SK-N-MC (cell line): ENCODE data around the gene GSTT2B.

Experiments
- EZH2 ChIP-seq: fragments of 200-600 bp; sonication (generic); IDR thresholded peaks from one replicate; pipeline ENCODE4 v1.6.1; 2017; ENCODE audit warnings: antibody characterized with exemption
- POLR2AphosphoS5 ChIP-seq: IDR thresholded peaks from 2 replicates; pipeline ENCODE4 v1.6.1; 2012; ENCODE audit warnings: mild to moderate bottlenecking, low read depth, low read length, borderline replicate concordance

DNA sequence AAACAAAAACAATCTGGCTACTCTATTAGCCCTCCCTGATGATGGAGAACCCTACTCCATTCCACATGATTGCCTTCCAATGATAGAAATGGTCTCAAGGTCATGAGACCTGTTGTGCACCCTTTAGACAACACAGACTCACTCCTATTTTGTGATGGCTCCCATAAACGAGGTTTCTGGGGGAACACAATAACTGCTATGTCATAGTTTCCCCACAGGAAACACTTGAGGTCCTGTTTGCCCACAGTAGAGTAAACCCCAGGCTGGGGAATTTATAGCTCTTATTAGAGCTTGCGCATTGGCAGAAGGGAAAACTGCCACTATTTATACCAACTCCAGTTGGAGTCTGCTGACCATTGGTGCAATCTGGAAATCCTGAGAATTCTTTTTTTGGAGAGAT is 38.1 kb downstream of the GSTT2B start:
- TF ChIP-seq EZH2 (no peak), POLR2AphosphoS5 (no peak)
